BJ (cell line): ENCODE results near the gene RNU2-1. TPM values are rescaled to one million over a fixed set of nuclear protein-coding genes. Genes with fewer than 3 reads are reported as not detected.

ENCODE experiments used
- CTCF ChIA-PET: fragments of 350-600 bp; formaldehyde crosslinking; extraction: SDS; loops from one replicate; lab custom pipeline; 2021; ENCODE audit warnings: antibody characterized with exemption, inconsistent platforms; lab: Yijun Ruan, JAX
- POLR2A ChIA-PET: fragments of 300-600 bp; sonication (Branson Sonifier 250); formaldehyde crosslinking; extraction: SDS; loops from one replicate; lab custom pipeline; 2021; ENCODE audit warnings: antibody characterized with exemption; lab: Charles Lee
- DNase-seq: peaks from one replicate; pipeline ENCODE4 v3.0.0-alpha.2; 2011; ENCODE audit warnings: low read depth
- H3K27me3 ChIP-seq: 2 replicates; pipeline ENCODE4 v1.6.0; 2011; ENCODE audit warnings: low read length; ENCODE audit not compliant: control insufficient read depth, insufficient read depth
- H3K36me3 ChIP-seq: 2 replicates; pipeline ENCODE4 v1.5.1; 2011; ENCODE audit warnings: low read length; ENCODE audit not compliant: control insufficient read depth, insufficient read depth
- H3K4me3 ChIP-seq: 2 replicates; pipeline ENCODE4 v1.5.1; 2011; ENCODE audit warnings: low read depth, mild to moderate bottlenecking, control low read depth, low read length
- polyA plus RNA-seq: library from polyadenylated mRNA; depleted of rRNA; stranded (reverse); fragments of >200 nt; gene quantifications from 2 replicates; pipeline ENCODE4 v1.2.3, GENCODE V29; 2011
- TF ChIP-seq, protein P1 (sequence below): IDR thresholded peaks from 2 replicates; pipeline ENCODE4 v1.5.1; 2011; ENCODE audit warnings: low read depth, mild to moderate bottlenecking, control low read depth, inconsistent platforms, low read length, moderate library complexity; ENCODE audit not compliant: insufficient read depth

The RNU2-1 gene
- polyA plus RNA-seq, 1 experiment = not detected

DNA sequence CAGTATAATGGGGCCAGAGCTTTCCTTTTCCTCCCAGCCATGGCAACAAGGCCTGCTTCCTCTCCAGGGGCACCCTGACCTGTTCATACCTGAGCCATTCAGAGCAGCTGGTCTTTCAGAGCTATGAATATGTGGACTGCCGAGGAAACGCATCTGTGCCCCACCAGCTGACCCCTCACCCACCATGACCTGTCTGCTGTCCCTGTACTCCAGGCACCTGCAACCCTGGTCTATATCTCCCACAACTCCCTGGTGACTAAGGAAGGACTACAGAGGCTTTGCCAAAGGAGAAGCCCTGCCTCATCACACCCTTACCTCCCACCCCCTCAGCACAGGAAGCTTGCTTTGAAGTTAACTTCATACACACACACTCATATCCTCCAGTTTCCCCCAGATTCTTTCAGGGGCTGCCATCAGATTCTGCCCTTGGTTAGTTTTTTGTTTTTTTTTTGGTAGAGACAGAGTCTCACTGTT, 16.1 kb downstream of the RNU2-1 start:
- H3K36me3 ChIP-seq = peaks cover 14% of the 10 kb centered on the region
- POLR2A ChIA-PET = no interaction called here
- CTCF ChIA-PET = no interaction called here
- no peaks in the 10 kb centered on the region for H3K27me3 ChIP-seq
- H3K4me3 ChIP-seq = no peak overlapping the region
- DNase-seq = no peak
- TF ChIP-seq, protein P1, sequence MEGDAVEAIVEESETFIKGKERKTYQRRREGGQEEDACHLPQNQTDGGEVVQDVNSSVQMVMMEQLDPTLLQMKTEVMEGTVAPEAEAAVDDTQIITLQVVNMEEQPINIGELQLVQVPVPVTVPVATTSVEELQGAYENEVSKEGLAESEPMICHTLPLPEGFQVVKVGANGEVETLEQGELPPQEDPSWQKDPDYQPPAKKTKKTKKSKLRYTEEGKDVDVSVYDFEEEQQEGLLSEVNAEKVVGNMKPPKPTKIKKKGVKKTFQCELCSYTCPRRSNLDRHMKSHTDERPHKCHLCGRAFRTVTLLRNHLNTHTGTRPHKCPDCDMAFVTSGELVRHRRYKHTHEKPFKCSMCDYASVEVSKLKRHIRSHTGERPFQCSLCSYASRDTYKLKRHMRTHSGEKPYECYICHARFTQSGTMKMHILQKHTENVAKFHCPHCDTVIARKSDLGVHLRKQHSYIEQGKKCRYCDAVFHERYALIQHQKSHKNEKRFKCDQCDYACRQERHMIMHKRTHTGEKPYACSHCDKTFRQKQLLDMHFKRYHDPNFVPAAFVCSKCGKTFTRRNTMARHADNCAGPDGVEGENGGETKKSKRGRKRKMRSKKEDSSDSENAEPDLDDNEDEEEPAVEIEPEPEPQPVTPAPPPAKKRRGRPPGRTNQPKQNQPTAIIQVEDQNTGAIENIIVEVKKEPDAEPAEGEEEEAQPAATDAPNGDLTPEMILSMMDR = no peak

DNA sequence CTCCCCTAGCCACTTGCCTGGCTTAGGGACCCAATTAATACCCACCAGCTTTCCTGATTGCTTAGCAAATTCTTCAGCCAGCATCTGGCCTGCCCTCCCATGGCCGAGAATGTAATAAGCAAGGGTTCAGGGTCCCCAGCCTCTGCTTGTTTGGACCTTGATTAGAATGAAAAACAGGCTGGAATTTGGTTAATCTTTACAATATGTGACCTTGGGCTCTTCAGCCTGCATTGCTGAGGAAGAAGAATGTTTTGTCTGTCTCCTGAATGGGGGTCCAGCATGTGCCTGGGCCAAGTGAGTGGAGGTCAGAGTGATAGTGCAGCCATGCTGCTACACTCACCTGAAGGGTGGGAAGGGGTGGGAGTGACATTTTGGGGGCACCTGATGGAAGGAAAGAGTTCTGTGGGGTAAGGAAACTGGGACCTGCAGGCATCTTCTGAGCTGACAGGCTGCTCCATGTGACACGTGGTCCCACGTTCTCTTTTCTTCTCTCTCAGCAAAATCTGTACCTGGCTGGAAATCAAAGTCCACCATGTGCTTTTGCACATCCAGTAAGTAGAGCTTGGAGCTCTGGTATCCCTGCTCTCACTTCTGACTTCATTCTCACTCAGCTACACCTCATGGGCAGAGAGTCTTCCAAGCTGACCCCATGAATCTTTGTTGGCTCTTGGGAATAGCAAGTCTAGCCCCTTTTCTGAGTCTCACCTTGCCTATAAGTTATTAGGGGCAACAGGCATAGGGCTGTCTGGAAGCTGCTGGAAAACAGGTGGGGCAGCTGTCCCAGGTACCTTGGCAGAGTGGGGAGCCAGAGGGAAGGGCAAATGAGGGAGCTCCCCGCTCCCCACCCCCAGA, 16.8 kb downstream of the RNU2-1 start:
- DNase-seq = no peak
- TF ChIP-seq, protein P1 = no peak
- H3K27me3 ChIP-seq = no peaks in the 10 kb centered on the region
- H3K4me3 ChIP-seq = no peak overlapping the region
- ChIA-PET POLR2A (interaction anchor here (0.5 kb wide), 1 partner anchor 99 kb away, joined by 3 read pairs; no protein-coding TSS in a partner anchor), CTCF (no interaction called here)
- H3K36me3 ChIP-seq = peaks cover 13% of the 10 kb centered on the region

DNA sequence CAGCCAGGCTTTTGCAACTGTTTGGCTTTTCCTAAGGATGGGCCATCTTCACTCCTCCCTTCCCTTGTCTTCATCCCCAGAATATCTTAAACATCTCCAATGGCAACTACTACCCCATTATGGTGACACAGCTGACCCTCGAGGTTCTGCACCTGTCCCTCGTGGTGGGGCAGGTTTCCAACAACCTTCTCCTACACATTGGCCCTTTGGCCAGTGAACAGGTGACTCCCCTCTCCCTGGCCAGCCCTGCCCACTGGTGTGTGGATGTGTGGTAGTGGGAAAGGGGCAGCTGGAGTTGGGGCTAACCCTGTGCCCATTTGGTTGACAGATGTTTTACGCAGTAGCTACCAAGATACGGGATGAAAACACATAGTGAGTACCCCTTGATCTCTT, 17.4 kb downstream of the RNU2-1 start:
- no peaks in the 10 kb centered on the region for H3K27me3 ChIP-seq
- peaks cover 13% of the 10 kb centered on the region for H3K36me3 ChIP-seq
- H3K4me3 ChIP-seq = no peak overlapping the region
- ChIA-PET CTCF (no interaction called here), POLR2A (no interaction called here)
- TF ChIP-seq, protein P1 = no peak
- no peak for DNase-seq

DNA sequence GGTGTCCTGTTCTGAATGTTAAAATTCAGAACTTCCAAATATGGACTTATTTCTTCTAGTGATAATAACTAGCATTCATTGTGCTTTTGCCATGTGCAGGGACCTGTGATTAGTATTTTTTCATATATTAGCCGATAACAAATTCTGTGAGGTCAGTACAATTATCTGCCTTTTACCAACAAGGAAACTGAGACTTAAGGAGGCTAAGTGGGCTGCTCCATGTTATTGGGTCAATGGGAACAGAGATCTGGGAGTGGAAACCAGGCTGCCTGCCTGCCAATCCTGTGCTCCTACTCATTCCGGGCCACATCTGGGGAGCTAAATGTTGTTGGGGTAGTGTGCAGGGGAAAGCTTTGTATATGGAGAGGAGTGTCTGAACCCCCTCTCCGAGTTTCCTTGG, 18.4 kb downstream of the RNU2-1 start:
- CTCF ChIA-PET = interaction anchor here (1.3 kb wide), 1 partner anchor 10 kb away, joined by 3 read pairs; no protein-coding TSS in a partner anchor
- TF ChIP-seq, protein P1 = no peak
- no peaks in the 10 kb centered on the region for H3K27me3 ChIP-seq
- no peak overlapping the region for H3K4me3 ChIP-seq
- no peak for DNase-seq
- POLR2A ChIA-PET = interaction anchor here (0.6 kb wide), 1 partner anchor 101 kb away, joined by 5 read pairs; no protein-coding TSS in a partner anchor
- H3K36me3 ChIP-seq = peaks cover 13% of the 10 kb centered on the region

DNA sequence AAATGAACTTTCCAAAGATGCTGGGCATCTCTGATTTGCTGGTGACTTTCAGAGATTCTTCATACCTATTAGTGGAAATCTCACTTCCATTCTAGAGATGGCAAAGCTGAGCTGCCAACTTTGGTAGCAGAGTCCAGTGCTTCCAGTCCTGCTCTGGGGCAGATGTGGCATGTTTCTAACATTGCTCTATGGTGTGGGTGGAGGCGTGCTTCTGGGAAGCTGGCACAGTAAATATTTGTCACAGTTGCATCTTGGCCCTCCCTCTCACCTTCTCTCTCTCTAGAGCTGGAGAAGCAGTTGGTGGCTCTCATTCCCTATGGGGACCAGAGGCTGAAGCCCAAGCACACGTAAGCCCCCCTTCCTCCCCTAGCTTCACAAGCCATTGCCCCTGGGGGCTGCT, 20.2 kb downstream of the RNU2-1 start:
- no peaks in the 10 kb centered on the region for H3K27me3 ChIP-seq
- TF ChIP-seq, protein P1 = no peak
- POLR2A ChIA-PET = no interaction called here
- peaks cover 15% of the 10 kb centered on the region for H3K36me3 ChIP-seq
- no peak for DNase-seq
- no peak overlapping the region for H3K4me3 ChIP-seq
- CTCF ChIA-PET = interaction anchor here (0.6 to 1.4 kb wide), 3 partner anchors 9 to 270 kb away, joined by 3 to 5 read pairs (median 4); partner anchors contain the start of gene DHX8
